HCT116 (cell line): ENCODE results near the gene CPNE5. TPM values are rescaled to one million over a fixed set of nuclear protein-coding genes. Genes with fewer than 3 reads are reported as not detected.

Experiments used
- ATAC-seq: fragments of 200-7000 bp; cut with Tn5 transposase; 2 replicates; pipeline ENCODE4 v1.9.1; 2020; ENCODE audit warnings: mild to moderate bottlenecking, moderate library complexity
- BruUV-seq: library from RNA; stranded (reverse); fragments of 400-500 nt; replicated peaks from 2 replicates; lab custom pipeline; 2021; lab: Mats Ljungman, UMichigan
- CTCF ChIA-PET: fragments of 300-600 bp; sonication (Branson Sonifier 250); formaldehyde crosslinking; loops from one replicate; lab custom pipeline; 2021; ENCODE audit warnings: antibody characterized with exemption; lab: Charles Lee
- POLR2A ChIA-PET: fragments of 300-600, 350-600 bp; sonication (Branson Sonifier 250); formaldehyde crosslinking; loops from one replicate; lab custom pipeline; 2021; ENCODE audit warnings: antibody characterized with exemption; lab: Charles Lee
- RAD21 ChIA-PET, 2 experiments: fragments of 300-600 bp; sonication (Branson Sonifier 250); formaldehyde crosslinking; loops; one replicate each; lab custom pipeline; 2023; ENCODE audit warnings: low total read pairs in 2 of 2; ENCODE audit not compliant: uncharacterized antibody in 2 of 2, unreplicated experiment in 2 of 2, low non-redundant PET in 1 of 2; lab: Charles Lee
- DNase-seq: peaks from one replicate; pipeline ENCODE4 v3.0.0-alpha.2; 2010; ENCODE audit warnings: low read depth, low spot score
- H2AFZ ChIP-seq: fragments of 200-600 bp; shearing (Covaris generic), sonication (generic); 2 replicates; pipeline ENCODE4 v1.6.1; 2017; ENCODE audit warnings: low read depth, mixed run types, mixed read lengths, antibody characterized with exemption, low read length; ENCODE audit not compliant: poor library complexity, severe bottlenecking
- H3K27ac ChIP-seq: 2 replicates; pipeline ENCODE4 v1.5.1; 2012; ENCODE audit warnings: low read depth, low read length
- H3K27me3 ChIP-seq: fragments of 200-600 bp; sonication (generic); 2 replicates; pipeline ENCODE4 v1.6.1; 2016; ENCODE audit warnings: mixed run types, low read length, mixed read lengths; ENCODE audit not compliant: insufficient read depth
- H3K36me3 ChIP-seq, 2 experiments: fragments of 200-500 bp in 1 of 2; fragments of 200-600 bp in 1 of 2; sonication (Bioruptor generic) in 1 of 2; sonication (generic) in 1 of 2; 2 replicates each; pipeline versions ENCODE4 v1.5.1 to v1.6.1; 2014 to 2016; ENCODE audit warnings: low read length in 2 of 2, inconsistent platforms in 1 of 2, mixed read lengths in 1 of 2, mixed run types in 1 of 2; ENCODE audit not compliant: insufficient read depth in 2 of 2, control insufficient read depth in 1 of 2
- H3K4me1 ChIP-seq, 2 experiments: fragments of 200-600 bp in 1 of 2; sonication (generic) in 1 of 2; 2 replicates each; pipeline versions ENCODE4 v1.5.1 to v1.6.1; 2012 to 2017; ENCODE audit warnings: low read length in 2 of 2, inconsistent platforms in 1 of 2, mild to moderate bottlenecking in 1 of 2, mixed read lengths in 1 of 2, mixed run types in 1 of 2, moderate library complexity in 1 of 2; ENCODE audit not compliant: insufficient read depth in 2 of 2, control insufficient read depth in 1 of 2
- H3K4me2 ChIP-seq: fragments of 200-600 bp; sonication (generic); 2 replicates; pipeline ENCODE4 v1.6.1; 2017; ENCODE audit warnings: mixed run types, low read length, mixed read lengths
- H3K4me3 ChIP-seq, 2 experiments: fragments of 200-600 bp in 1 of 2; sonication (generic) in 1 of 2; replicated peaks in 1 of 2; 2 replicates each; pipeline ENCODE4 v1.5.1; 2011 to 2016; ENCODE audit warnings: low read length in 2 of 2, control low read depth in 1 of 2, low read depth in 1 of 2, mild to moderate bottlenecking in 1 of 2, mixed read lengths in 1 of 2, mixed run types in 1 of 2
- H3K79me2 ChIP-seq: fragments of 200-600 bp; sonication (generic); 2 replicates; pipeline ENCODE4 v1.6.1; 2017; ENCODE audit warnings: mild to moderate bottlenecking, mixed run types, low read length, moderate library complexity, mixed read lengths; ENCODE audit not compliant: insufficient read depth
- H3K9ac ChIP-seq: fragments of 200-600 bp; sonication (generic); 2 replicates; pipeline ENCODE4 v1.6.1; 2016; ENCODE audit warnings: low read length, mixed read lengths
- H3K9me2 ChIP-seq: fragments of 200-600 bp; sonication (generic), shearing (Covaris generic); 2 replicates; pipeline ENCODE4 v1.6.1; 2017; ENCODE audit warnings: mixed run types, mild to moderate bottlenecking, moderate library complexity; ENCODE audit not compliant: insufficient read depth
- H3K9me3 ChIP-seq, 2 experiments: fragments of 200-500 bp in 1 of 2; fragments of 200-600 bp in 1 of 2; sonication (Bioruptor generic) in 1 of 2; sonication (generic) in 1 of 2; 2 replicates each; pipeline ENCODE4 v1.6.1; 2014 to 2017; ENCODE audit warnings: low read length in 2 of 2, mixed read lengths in 2 of 2, inconsistent platforms in 1 of 2, low read depth in 1 of 2, mild to moderate bottlenecking in 1 of 2, mixed run types in 1 of 2, moderate library complexity in 1 of 2; ENCODE audit not compliant: control insufficient read depth in 1 of 2, insufficient read depth in 1 of 2
- H4K20me1 ChIP-seq: fragments of 200-600 bp; sonication (generic), shearing (Covaris generic); 2 replicates; pipeline ENCODE4 v1.6.1; 2017; ENCODE audit warnings: mixed run types, mild to moderate bottlenecking, moderate library complexity; ENCODE audit not compliant: insufficient read depth
- ATF3 ChIP-seq: IDR thresholded peaks from 2 replicates; pipeline ENCODE4 v1.6.1; 2012
- CTCF ChIP-seq, 3 experiments: fragments of 200-600 bp in 1 of 3; sonication (generic) in 1 of 3; IDR thresholded peaks in 2 of 3; conservative IDR thresholded peaks in 1 of 3; 2 replicates each; pipeline ENCODE4 v1.5.1; 2012 to 2017; ENCODE audit warnings: low read depth in 2 of 3, low read length in 2 of 3, antibody characterized with exemption in 1 of 3, borderline replicate concordance in 1 of 3, control low read depth in 1 of 3, mild to moderate bottlenecking in 1 of 3, mixed read lengths in 1 of 3, mixed run types in 1 of 3, moderate library complexity in 1 of 3; ENCODE audit not compliant: insufficient read depth in 1 of 3
- EGR1 ChIP-seq: IDR thresholded peaks from 2 replicates; pipeline ENCODE4 v1.6.1; 2012; ENCODE audit warnings: low read depth
- ELF1 ChIP-seq: IDR thresholded peaks from 2 replicates; pipeline ENCODE4 v1.6.1; 2012; ENCODE audit warnings: low read depth, borderline replicate concordance
- MAX ChIP-seq: IDR thresholded peaks from 2 replicates; pipeline ENCODE4 v1.6.1; 2012
- RAD21 ChIP-seq: IDR thresholded peaks from 2 replicates; pipeline ENCODE4 v1.6.1; 2012; ENCODE audit warnings: low read depth, mild to moderate bottlenecking
- SIN3A ChIP-seq: IDR thresholded peaks from 2 replicates; pipeline ENCODE4 v1.6.1; 2012; ENCODE audit warnings: low read depth
- TCF7L2 ChIP-seq: IDR thresholded peaks from 2 replicates; pipeline ENCODE4 v1.7.0; 2011; ENCODE audit warnings: borderline replicate concordance, inconsistent platforms; ENCODE audit not compliant: insufficient read depth, insufficient read length; ENCODE audit errors: extremely low read depth
- ZNF274 ChIP-seq: fragments of 200-500 bp; sonication (Bioruptor generic); IDR thresholded peaks from 2 replicates; pipeline ENCODE4 v1.6.1; 2014; ENCODE audit warnings: mild to moderate bottlenecking, low read depth, low read length, inconsistent platforms
- intact Hi-C: fragments of 100-400 bp; cut with micrococcal nuclease; formaldehyde crosslinking; loops from 2 replicates; pipeline ENCODE4 v1.10.0; 2022
- total RNA-seq: library from RNA; stranded (reverse); gene quantifications from one replicate; pipeline ENCODE4 v1.2.1, GENCODE V29; 2021; ENCODE audit not compliant: unreplicated experiment

CPNE5 gene
- total RNA-seq, 1 experiment from 2014 or later, result not detected

DNA sequence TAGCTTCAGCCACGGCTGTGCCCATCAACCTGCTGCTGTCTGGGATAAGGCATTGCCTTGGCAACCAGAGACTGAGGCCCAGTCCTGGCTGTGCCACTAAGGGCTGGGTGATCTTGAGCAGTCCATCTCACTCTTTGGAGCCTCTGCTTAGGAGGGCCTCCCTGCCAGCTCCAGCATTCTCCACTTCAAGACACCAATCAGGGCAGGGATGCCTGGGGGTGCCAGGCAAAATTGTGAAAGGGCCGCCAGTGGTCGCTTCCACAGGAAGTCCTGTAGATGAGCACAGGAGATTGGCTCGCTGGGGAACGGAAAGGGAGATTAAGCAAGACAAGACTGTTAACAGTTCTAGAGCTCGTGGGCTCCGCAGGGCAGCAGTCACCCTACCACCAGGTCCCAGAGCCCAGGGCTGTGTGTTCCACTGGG is 141.8 kb downstream of the CPNE5 start, which contains the start of gene RAB44:
Gene RAB44, plus strand, starts transcription at position 346 of the 423 bp plus-strand sequence. CDS start 6,410 bp downstream, outside the sequence.
- ChIA-PET RAD21 (no interaction called here), POLR2A (no interaction called here), CTCF (no interaction called here)
- Histone ChIP-seq H3K27ac (no peak within 1 kb of the TSS), H4K20me1 (no peaks in the 10 kb centered on the region), H3K9ac (no peak within 1 kb of the TSS), H3K9me2 (no peaks in the 10 kb centered on the region), H3K9me3 (no peaks in the 10 kb centered on the region), H2AFZ (no peak within 1 kb of the TSS), H3K4me3 (no peak within 1 kb of the TSS), H3K36me3 (no peaks in the 10 kb centered on the region), H3K27me3 (no peaks in the 10 kb centered on the region), H3K4me1 (peaks cover 0 to 8% of the 10 kb centered on the region in 2 experiments; a peak in 2 of 4 replicates), H3K4me2 (no peak within 1 kb of the TSS), H3K79me2 (no peaks in the 10 kb centered on the region)
- intact Hi-C loops, result no loop called here
- ATAC-seq, result no peak
- TF ChIP-seq ATF3, result no peak
- no peak for TF ChIP-seq ELF1
- no peak for TF ChIP-seq MAX
- no peak for TF ChIP-seq EGR1
- TF ChIP-seq RAD21, result no peak
- no peak for TF ChIP-seq TCF7L2
- no peak for TF ChIP-seq SIN3A
- no peak for TF ChIP-seq CTCF (IDR thresholded peaks at IDR 0.05 in 2 of 3, conservative IDR thresholded peaks at IDR 0.05 in 1 of 3; ENCODE audit: borderline replicate concordance in 1 of 3, insufficient read depth in 1 of 3, low read depth in 2 of 3, low read length in 2 of 3)
- TF ChIP-seq ZNF274, result no peak
- BruUV-seq, result no TSS peak
- DNase-seq, result no peak
